ENCODE measurements around the gene BORCS6. TPM values are rescaled to one million over a fixed set of nuclear protein-coding genes. Genes with fewer than 3 reads are reported as not detected.
A peak's percentile ranks its signal among the peaks of the same experiment; 100 is the strongest.

The BORCS6 gene
- total and polyA plus RNA-seq, 4 donors: 4.1 to 6.8 (median 5.7) TPM

DNA sequence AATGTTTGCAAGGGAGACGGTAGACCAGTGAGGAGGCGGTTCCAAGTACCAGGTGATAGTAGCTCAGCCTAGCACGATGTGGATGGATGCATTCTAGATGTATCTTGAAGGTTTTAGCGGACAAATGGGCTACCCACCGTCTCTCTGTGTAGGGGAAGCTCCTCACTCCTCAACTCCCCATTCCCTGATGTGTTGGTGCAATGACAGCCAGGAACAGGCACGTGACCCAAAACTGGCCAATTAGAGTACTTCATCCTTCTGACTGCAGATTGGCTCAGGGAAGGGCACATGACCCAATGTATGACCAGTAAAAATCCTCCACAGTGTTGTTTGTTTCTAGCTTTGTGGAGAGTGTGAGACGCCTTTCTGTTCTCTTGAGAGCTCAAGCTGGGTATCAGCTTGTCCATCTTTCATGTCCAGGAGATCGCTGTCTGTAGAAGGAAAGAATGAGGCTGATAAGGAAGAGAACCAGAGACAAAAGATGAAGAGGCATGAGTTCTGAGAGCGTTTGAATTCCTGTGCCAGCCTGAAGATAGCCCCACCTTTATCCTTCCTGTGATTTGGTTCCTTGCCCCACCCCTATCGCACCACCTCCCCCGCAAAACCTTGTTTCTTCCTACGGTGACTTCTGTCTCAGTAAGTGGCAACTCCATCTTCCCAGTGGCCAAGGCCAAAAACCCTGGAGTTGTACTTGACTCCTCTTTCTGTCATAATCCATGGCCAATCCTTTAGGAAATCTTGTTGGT lies 2.3 kb upstream of the BORCS6 start:
- Histone ChIP-seq H3K36me3 (ENCODE audit: control insufficient read depth in 4 of 4, insufficient read depth in 3 of 4, low read depth in 1 of 4, low read length in 3 of 4) (no peaks in the 10 kb centered on the region), H3K9me3 (ENCODE audit: control insufficient read depth in 4 of 4, low read length in 3 of 4) (no peaks in the 10 kb centered on the region), H3K27ac (ENCODE audit: low read depth in 1 of 2, low read length in 2 of 2) (peak overlapping the region in 1 of 2 donors; percentile 59), H3K4me3 (ENCODE audit: low read depth in 1 of 3, low read length in 3 of 3) (peak overlapping the region in 1 of 3 donors; percentile 34), H3K27me3 (ENCODE audit: control insufficient read depth in 4 of 4, insufficient read depth in 4 of 4, low read length in 3 of 4) (no peaks in the 10 kb centered on the region), H3K4me1 (ENCODE audit: control insufficient read depth in 4 of 4, insufficient read depth in 4 of 4, low read length in 3 of 4) (peaks cover 12 to 40% (median 23%) of the 10 kb centered on the region in 4 donors), H3K9ac (ENCODE audit: low read depth in 1 of 2, low read length in 2 of 2) (no peak overlapping the region)
- 22% methylated on average over 12 of the region's 12 CpGs for WGBS
- TF ChIP-seq, protein P1, sequence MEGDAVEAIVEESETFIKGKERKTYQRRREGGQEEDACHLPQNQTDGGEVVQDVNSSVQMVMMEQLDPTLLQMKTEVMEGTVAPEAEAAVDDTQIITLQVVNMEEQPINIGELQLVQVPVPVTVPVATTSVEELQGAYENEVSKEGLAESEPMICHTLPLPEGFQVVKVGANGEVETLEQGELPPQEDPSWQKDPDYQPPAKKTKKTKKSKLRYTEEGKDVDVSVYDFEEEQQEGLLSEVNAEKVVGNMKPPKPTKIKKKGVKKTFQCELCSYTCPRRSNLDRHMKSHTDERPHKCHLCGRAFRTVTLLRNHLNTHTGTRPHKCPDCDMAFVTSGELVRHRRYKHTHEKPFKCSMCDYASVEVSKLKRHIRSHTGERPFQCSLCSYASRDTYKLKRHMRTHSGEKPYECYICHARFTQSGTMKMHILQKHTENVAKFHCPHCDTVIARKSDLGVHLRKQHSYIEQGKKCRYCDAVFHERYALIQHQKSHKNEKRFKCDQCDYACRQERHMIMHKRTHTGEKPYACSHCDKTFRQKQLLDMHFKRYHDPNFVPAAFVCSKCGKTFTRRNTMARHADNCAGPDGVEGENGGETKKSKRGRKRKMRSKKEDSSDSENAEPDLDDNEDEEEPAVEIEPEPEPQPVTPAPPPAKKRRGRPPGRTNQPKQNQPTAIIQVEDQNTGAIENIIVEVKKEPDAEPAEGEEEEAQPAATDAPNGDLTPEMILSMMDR (IDR thresholded peaks at IDR 0.05; ENCODE audit: low read depth, low read length, missing input control): no peak
- no peak for TF ChIP-seq RAD21 (IDR thresholded peaks at IDR 0.05)
- TF ChIP-seq FOXA2 (IDR thresholded peaks at IDR 0.05): no peak
- no peak for TF ChIP-seq HNF4A (conservative IDR thresholded peaks at IDR 0.05)
- peak; percentile 50 for TF ChIP-seq SP1 (IDR thresholded peaks at IDR 0.05)
- no peak for TF ChIP-seq HNF4G (IDR thresholded peaks at IDR 0.05)
- TF ChIP-seq EGR1 (IDR thresholded peaks at IDR 0.05; ENCODE audit: low read depth in 2 of 2): no peak
- TF ChIP-seq, protein P2, sequence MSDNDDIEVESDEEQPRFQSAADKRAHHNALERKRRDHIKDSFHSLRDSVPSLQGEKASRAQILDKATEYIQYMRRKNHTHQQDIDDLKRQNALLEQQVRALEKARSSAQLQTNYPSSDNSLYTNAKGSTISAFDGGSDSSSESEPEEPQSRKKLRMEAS (IDR thresholded peaks at IDR 0.05): peak; percentile 19
- peak; percentile 43 for TF ChIP-seq YY1 (IDR thresholded peaks at IDR 0.05)
- no peak for TF ChIP-seq FOXA1 (IDR thresholded peaks at IDR 0.05)
- TF ChIP-seq GABPA (IDR thresholded peaks at IDR 0.05 in 1 of 2, conservative IDR thresholded peaks at IDR 0.05 in 1 of 2): no peak
- TF ChIP-seq RXRA (IDR thresholded peaks at IDR 0.05): no peak
- TF ChIP-seq, protein P3, sequence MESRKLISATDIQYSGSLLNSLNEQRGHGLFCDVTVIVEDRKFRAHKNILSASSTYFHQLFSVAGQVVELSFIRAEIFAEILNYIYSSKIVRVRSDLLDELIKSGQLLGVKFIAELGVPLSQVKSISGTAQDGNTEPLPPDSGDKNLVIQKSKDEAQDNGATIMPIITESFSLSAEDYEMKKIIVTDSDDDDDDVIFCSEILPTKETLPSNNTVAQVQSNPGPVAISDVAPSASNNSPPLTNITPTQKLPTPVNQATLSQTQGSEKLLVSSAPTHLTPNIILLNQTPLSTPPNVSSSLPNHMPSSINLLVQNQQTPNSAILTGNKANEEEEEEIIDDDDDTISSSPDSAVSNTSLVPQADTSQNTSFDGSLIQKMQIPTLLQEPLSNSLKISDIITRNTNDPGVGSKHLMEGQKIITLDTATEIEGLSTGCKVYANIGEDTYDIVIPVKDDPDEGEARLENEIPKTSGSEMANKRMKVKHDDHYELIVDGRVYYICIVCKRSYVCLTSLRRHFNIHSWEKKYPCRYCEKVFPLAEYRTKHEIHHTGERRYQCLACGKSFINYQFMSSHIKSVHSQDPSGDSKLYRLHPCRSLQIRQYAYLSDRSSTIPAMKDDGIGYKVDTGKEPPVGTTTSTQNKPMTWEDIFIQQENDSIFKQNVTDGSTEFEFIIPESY (IDR thresholded peaks at IDR 0.05): no peak
- TF ChIP-seq JUND (IDR thresholded peaks at IDR 0.05): no peak
- no peak for TF ChIP-seq NR2F2 (IDR thresholded peaks at IDR 0.05)
- TF ChIP-seq TAF1 (conservative IDR thresholded peaks at IDR 0.05): peak; percentile 65
- TF ChIP-seq, protein P4, sequence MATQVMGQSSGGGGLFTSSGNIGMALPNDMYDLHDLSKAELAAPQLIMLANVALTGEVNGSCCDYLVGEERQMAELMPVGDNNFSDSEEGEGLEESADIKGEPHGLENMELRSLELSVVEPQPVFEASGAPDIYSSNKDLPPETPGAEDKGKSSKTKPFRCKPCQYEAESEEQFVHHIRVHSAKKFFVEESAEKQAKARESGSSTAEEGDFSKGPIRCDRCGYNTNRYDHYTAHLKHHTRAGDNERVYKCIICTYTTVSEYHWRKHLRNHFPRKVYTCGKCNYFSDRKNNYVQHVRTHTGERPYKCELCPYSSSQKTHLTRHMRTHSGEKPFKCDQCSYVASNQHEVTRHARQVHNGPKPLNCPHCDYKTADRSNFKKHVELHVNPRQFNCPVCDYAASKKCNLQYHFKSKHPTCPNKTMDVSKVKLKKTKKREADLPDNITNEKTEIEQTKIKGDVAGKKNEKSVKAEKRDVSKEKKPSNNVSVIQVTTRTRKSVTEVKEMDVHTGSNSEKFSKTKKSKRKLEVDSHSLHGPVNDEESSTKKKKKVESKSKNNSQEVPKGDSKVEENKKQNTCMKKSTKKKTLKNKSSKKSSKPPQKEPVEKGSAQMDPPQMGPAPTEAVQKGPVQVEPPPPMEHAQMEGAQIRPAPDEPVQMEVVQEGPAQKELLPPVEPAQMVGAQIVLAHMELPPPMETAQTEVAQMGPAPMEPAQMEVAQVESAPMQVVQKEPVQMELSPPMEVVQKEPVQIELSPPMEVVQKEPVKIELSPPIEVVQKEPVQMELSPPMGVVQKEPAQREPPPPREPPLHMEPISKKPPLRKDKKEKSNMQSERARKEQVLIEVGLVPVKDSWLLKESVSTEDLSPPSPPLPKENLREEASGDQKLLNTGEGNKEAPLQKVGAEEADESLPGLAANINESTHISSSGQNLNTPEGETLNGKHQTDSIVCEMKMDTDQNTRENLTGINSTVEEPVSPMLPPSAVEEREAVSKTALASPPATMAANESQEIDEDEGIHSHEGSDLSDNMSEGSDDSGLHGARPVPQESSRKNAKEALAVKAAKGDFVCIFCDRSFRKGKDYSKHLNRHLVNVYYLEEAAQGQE (IDR thresholded peaks at IDR 0.05): peak; percentile 37
- TF ChIP-seq, protein P5, sequence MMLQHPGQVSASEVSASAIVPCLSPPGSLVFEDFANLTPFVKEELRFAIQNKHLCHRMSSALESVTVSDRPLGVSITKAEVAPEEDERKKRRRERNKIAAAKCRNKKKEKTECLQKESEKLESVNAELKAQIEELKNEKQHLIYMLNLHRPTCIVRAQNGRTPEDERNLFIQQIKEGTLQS (IDR thresholded peaks at IDR 0.05): no peak
- DNase-seq (ENCODE audit: low spot score): peak; percentile 78

All from liver (tissue), 9 donors.